WTC11 (cell line): Measurements from ENCODE around the gene GLA. TPM values are rescaled to one million over a fixed set of nuclear protein-coding genes. Genes with fewer than 3 reads are reported as not detected.

Source experiments
- ATAC-seq: fragments of 200-7000 bp; cut with Tn5 transposase; 2 replicates; pipeline ENCODE4 v1.10.0; 2021; ENCODE audit warnings: mild to moderate bottlenecking, moderate library complexity
- CTCF ChIA-PET: fragments of 300-600 bp; sonication (Branson Sonifier 250); formaldehyde crosslinking; loops from one replicate; lab custom pipeline; 2021; ENCODE audit warnings: antibody characterized with exemption; lab: Charles Lee
- POLR2A ChIA-PET: fragments of 350-600 bp; sonication (Branson Sonifier 250); formaldehyde crosslinking; loops from one replicate; lab custom pipeline; 2021; ENCODE audit warnings: antibody characterized with exemption; lab: Charles Lee
- DNase-seq: peaks from one replicate; pipeline ENCODE4 v3.0.0; 2021; ENCODE audit warnings: low spot score
- H3K27ac Mint-ChIP-seq: 2 replicates; pipeline ENCODE4 v1.8.0; 2021; ENCODE audit warnings: mixed read lengths
- H3K27me3 Mint-ChIP-seq: 2 replicates; pipeline ENCODE4 v1.8.0; 2021; ENCODE audit warnings: low read depth, mild to moderate bottlenecking, moderate library complexity, mixed read lengths
- H3K36me3 Mint-ChIP-seq: 2 replicates; pipeline ENCODE4 v1.8.0; 2021; ENCODE audit warnings: mixed read lengths
- H3K4me1 Mint-ChIP-seq: 2 replicates; pipeline ENCODE4 v1.8.0; 2022; ENCODE audit warnings: mixed read lengths
- H3K4me3 Mint-ChIP-seq: 2 replicates; pipeline ENCODE4 v1.8.0; 2021; ENCODE audit warnings: mild to moderate bottlenecking, moderate library complexity, mixed read lengths
- H3K9me3 Mint-ChIP-seq: 2 replicates; pipeline ENCODE4 v1.8.0; 2021; ENCODE audit warnings: mixed read lengths
- AFF4 ChIP-seq: sonication (generic); formaldehyde crosslinking; IDR thresholded peaks from 2 replicates; pipeline ENCODE4 v1.8.1; 2023; ENCODE audit warnings: mild to moderate bottlenecking, missing genetic modification reagents, borderline replicate concordance
- CREM ChIP-seq: sonication (generic); formaldehyde crosslinking; IDR thresholded peaks from 2 replicates; pipeline ENCODE4 v1.8.1; 2022; ENCODE audit warnings: mild to moderate bottlenecking, missing genetic modification reagents, moderate library complexity
- EMX1 ChIP-seq: fragments of 250-450 bp; sonication (Bioruptor Pico); IDR thresholded peaks from 2 replicates; pipeline ENCODE4 v1.8.0; 2021; ENCODE audit warnings: mild to moderate bottlenecking
- IRF2 ChIP-seq: sonication (generic); formaldehyde crosslinking; IDR thresholded peaks from 2 replicates; pipeline ENCODE4 v1.8.0; 2022; ENCODE audit warnings: low read depth, missing genetic modification reagents, borderline replicate concordance
- KAT7 ChIP-seq: sonication (generic); formaldehyde crosslinking; IDR thresholded peaks from 2 replicates; pipeline ENCODE4 v1.8.1; 2023; ENCODE audit warnings: missing genetic modification reagents, mild to moderate bottlenecking, borderline replicate concordance
- NR3C1 ChIP-seq: sonication (generic); formaldehyde crosslinking; conservative IDR thresholded peaks from 2 replicates; pipeline ENCODE4 v1.8.1; 2023; ENCODE audit warnings: low read depth, mild to moderate bottlenecking, missing genetic modification reagents
- OVOL2 ChIP-seq: fragments of 250-450 bp; sonication (Bioruptor Pico); IDR thresholded peaks from 2 replicates; pipeline ENCODE4 v1.9.0; 2021; ENCODE audit warnings: mild to moderate bottlenecking, borderline replicate concordance
- RELA ChIP-seq: sonication (generic); formaldehyde crosslinking; IDR thresholded peaks from 2 replicates; pipeline ENCODE4 v1.8.1; 2022; ENCODE audit warnings: missing genetic modification reagents, mild to moderate bottlenecking, borderline replicate concordance
- TP53 ChIP-seq: sonication (generic); formaldehyde crosslinking; IDR thresholded peaks from 2 replicates; pipeline ENCODE4 v1.8.1; 2023; ENCODE audit warnings: mild to moderate bottlenecking, missing genetic modification reagents
- ZNF317 ChIP-seq: sonication (generic); formaldehyde crosslinking; IDR thresholded peaks from 2 replicates; pipeline ENCODE4 v1.8.1; 2023; ENCODE audit warnings: low read depth, mild to moderate bottlenecking, moderate library complexity, missing genetic modification reagents, borderline replicate concordance
- ZNF512 ChIP-seq: sonication (generic); formaldehyde crosslinking; IDR thresholded peaks from 2 replicates; pipeline ENCODE4 v1.8.1; 2022; ENCODE audit warnings: missing genetic modification reagents, borderline replicate concordance
- ZNF671 ChIP-seq: fragments of 250-450 bp; sonication (Bioruptor Pico); IDR thresholded peaks from 2 replicates; pipeline ENCODE4 v1.8.0; 2021; ENCODE audit warnings: mild to moderate bottlenecking
- total RNA-seq: library from RNA; stranded (reverse); gene quantifications from 3 replicates; pipeline ENCODE4 v1.2.3, GENCODE V29; 2021
- TF ChIP-seq, protein P1 (sequence below): sonication (generic); formaldehyde crosslinking; IDR thresholded peaks from 2 replicates; pipeline ENCODE4 v1.8.0; 2022; ENCODE audit warnings: mild to moderate bottlenecking, missing genetic modification reagents
- TF ChIP-seq, protein P2 (sequence below): sonication (generic); formaldehyde crosslinking; IDR thresholded peaks from 2 replicates; pipeline ENCODE4 v1.8.0; 2023; ENCODE audit warnings: mild to moderate bottlenecking, missing genetic modification reagents
- TF ChIP-seq, protein P3 (sequence below): fragments of 250-450 bp; sonication (Bioruptor Pico); IDR thresholded peaks from 2 replicates; pipeline ENCODE4 v1.9.0; 2021; ENCODE audit warnings: mild to moderate bottlenecking
- TF ChIP-seq, protein P4 (sequence below): fragments of 250-450 bp; sonication (Bioruptor Pico); IDR thresholded peaks from 2 replicates; pipeline ENCODE4 v1.8.0; 2021; ENCODE audit warnings: mild to moderate bottlenecking
- TF ChIP-seq, protein P5 (sequence below): sonication (generic); formaldehyde crosslinking; IDR thresholded peaks from 2 replicates; pipeline ENCODE4 v1.8.1; 2023; ENCODE audit warnings: mild to moderate bottlenecking, missing genetic modification reagents

Gene GLA
- total RNA-seq, 1 experiment from 2014 or later, result 44.9 TPM

- no peak for TF ChIP-seq ZNF317 (CRISPR knock-in tag)
- no peak for TF ChIP-seq EMX1 (CRISPR knock-in tag)
- no peak for TF ChIP-seq KAT7
- TF ChIP-seq ZNF512 (CRISPR knock-in tag), result no peak
- TF ChIP-seq OVOL2 (CRISPR knock-in tag), result no peak
- TF ChIP-seq, protein P1, sequence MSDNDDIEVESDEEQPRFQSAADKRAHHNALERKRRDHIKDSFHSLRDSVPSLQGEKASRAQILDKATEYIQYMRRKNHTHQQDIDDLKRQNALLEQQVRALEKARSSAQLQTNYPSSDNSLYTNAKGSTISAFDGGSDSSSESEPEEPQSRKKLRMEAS (CRISPR knock-in tag), result no peak
- TF ChIP-seq, protein P2, sequence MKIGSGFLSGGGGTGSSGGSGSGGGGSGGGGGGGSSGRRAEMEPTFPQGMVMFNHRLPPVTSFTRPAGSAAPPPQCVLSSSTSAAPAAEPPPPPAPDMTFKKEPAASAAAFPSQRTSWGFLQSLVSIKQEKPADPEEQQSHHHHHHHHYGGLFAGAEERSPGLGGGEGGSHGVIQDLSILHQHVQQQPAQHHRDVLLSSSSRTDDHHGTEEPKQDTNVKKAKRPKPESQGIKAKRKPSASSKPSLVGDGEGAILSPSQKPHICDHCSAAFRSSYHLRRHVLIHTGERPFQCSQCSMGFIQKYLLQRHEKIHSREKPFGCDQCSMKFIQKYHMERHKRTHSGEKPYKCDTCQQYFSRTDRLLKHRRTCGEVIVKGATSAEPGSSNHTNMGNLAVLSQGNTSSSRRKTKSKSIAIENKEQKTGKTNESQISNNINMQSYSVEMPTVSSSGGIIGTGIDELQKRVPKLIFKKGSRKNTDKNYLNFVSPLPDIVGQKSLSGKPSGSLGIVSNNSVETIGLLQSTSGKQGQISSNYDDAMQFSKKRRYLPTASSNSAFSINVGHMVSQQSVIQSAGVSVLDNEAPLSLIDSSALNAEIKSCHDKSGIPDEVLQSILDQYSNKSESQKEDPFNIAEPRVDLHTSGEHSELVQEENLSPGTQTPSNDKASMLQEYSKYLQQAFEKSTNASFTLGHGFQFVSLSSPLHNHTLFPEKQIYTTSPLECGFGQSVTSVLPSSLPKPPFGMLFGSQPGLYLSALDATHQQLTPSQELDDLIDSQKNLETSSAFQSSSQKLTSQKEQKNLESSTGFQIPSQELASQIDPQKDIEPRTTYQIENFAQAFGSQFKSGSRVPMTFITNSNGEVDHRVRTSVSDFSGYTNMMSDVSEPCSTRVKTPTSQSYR (CRISPR knock-in tag), result no peak
- TF ChIP-seq RELA (CRISPR knock-in tag), result no peak
- no peak for TF ChIP-seq IRF2 (CRISPR knock-in tag)
- no peak for TF ChIP-seq TP53 (CRISPR knock-in tag)
- no peak for TF ChIP-seq NR3C1
- no peak for TF ChIP-seq AFF4 (CRISPR knock-in tag)
These were observed 15.9 kb downstream of the GLA start (continued) for GRCh38 chrX:101391831-101392230.

DNA sequence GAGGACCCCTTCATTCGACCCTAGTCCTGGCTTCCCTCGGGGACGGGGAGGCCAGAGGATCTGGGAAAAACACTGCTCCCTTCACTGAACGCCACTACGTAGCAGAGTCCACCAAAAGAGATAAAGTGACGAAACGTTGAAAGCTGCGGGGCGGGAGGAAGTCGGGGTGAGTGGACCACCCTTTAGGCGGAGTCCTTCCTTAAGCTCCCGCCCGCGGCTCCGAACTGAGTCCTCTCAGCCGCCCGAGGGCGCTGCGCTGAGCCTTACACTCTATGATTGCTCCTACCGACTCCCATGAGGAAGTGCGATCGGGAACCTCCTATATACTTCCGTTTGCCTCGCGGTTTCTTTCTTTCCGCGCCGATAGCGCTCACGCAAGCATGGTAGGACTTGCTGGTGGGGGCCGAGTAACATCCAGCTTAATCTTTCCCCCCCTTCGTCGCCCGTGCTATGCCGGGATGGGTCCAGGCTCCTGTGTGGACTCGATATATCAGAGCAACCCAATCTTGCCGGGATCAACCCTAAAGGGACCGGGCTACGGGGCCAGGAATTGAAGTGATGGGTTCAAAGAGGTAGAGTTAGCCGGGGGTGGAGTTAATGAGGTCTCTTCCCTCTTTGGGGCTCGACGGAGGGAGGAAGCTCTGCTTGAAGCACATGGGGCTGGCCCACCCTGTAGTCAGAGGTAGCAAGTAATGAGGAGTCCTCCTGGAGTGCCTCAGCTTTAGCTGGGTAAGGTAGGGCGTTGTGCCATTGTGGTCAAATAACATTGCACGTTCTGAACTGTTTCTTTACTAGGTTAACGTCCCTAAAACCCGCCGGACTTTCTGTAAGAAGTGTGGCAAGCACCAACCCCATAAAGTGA is 16.8 kb downstream of the GLA start, which contains the start of gene RPL36A:
Gene RPL36A (plus strand): TSS at position 348 of the 862 bp plus-strand sequence. CDS start 33 bp downstream, at position 381.
- ChIA-PET POLR2A (interaction anchor here (0.6 to 1.2 kb wide), 8 partner anchors 13 to 43 kb away, joined by 3 to 8 read pairs (median 4); partner anchors contain the start of genes GLA, HNRNPH2 and TIMM8A), CTCF (interaction anchor here (0.7 to 1.2 kb wide), 4 partner anchors 13 to 42 kb away, joined by 3 to 4 read pairs (median 3); partner anchors contain the start of gene TIMM8A)
- H3K36me3 Mint-ChIP-seq, result peaks cover 42% of the 10 kb centered on the region
- no peaks in the 10 kb centered on the region for H3K27me3 Mint-ChIP-seq
- no peaks in the 10 kb centered on the region for H3K9me3 Mint-ChIP-seq
- DNase-seq (peak; percentile 84), ATAC-seq (peak; percentile 94)
- peak within 1 kb of the TSS; percentile 92 for H3K4me3 Mint-ChIP-seq
- peaks cover 19% of the 10 kb centered on the region for H3K4me1 Mint-ChIP-seq
- peak within 1 kb of the TSS; percentile 97 for H3K27ac Mint-ChIP-seq
- TF ChIP-seq, protein P1 (CRISPR knock-in tag), result peak; percentile 82
- TF ChIP-seq CREM (CRISPR knock-in tag), result 0 out of 2 replicates have a peak, but pooled peaks have one; percentile 20
- peak; percentile 91; the same call in 1 of the 2 replicates for TF ChIP-seq ZNF671 (CRISPR knock-in tag)
- TF ChIP-seq, protein P3, sequence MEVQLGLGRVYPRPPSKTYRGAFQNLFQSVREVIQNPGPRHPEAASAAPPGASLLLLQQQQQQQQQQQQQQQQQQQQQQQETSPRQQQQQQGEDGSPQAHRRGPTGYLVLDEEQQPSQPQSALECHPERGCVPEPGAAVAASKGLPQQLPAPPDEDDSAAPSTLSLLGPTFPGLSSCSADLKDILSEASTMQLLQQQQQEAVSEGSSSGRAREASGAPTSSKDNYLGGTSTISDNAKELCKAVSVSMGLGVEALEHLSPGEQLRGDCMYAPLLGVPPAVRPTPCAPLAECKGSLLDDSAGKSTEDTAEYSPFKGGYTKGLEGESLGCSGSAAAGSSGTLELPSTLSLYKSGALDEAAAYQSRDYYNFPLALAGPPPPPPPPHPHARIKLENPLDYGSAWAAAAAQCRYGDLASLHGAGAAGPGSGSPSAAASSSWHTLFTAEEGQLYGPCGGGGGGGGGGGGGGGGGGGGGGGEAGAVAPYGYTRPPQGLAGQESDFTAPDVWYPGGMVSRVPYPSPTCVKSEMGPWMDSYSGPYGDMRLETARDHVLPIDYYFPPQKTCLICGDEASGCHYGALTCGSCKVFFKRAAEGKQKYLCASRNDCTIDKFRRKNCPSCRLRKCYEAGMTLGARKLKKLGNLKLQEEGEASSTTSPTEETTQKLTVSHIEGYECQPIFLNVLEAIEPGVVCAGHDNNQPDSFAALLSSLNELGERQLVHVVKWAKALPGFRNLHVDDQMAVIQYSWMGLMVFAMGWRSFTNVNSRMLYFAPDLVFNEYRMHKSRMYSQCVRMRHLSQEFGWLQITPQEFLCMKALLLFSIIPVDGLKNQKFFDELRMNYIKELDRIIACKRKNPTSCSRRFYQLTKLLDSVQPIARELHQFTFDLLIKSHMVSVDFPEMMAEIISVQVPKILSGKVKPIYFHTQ (CRISPR knock-in tag), result peak; percentile 91
- TF ChIP-seq, protein P4, sequence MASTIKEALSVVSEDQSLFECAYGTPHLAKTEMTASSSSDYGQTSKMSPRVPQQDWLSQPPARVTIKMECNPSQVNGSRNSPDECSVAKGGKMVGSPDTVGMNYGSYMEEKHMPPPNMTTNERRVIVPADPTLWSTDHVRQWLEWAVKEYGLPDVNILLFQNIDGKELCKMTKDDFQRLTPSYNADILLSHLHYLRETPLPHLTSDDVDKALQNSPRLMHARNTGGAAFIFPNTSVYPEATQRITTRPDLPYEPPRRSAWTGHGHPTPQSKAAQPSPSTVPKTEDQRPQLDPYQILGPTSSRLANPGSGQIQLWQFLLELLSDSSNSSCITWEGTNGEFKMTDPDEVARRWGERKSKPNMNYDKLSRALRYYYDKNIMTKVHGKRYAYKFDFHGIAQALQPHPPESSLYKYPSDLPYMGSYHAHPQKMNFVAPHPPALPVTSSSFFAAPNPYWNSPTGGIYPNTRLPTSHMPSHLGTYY (CRISPR knock-in tag), result peak; percentile 92
- TF ChIP-seq, protein P5, sequence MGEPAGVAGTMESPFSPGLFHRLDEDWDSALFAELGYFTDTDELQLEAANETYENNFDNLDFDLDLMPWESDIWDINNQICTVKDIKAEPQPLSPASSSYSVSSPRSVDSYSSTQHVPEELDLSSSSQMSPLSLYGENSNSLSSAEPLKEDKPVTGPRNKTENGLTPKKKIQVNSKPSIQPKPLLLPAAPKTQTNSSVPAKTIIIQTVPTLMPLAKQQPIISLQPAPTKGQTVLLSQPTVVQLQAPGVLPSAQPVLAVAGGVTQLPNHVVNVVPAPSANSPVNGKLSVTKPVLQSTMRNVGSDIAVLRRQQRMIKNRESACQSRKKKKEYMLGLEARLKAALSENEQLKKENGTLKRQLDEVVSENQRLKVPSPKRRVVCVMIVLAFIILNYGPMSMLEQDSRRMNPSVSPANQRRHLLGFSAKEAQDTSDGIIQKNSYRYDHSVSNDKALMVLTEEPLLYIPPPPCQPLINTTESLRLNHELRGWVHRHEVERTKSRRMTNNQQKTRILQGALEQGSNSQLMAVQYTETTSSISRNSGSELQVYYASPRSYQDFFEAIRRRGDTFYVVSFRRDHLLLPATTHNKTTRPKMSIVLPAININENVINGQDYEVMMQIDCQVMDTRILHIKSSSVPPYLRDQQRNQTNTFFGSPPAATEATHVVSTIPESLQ, result no peak
